Measurements from ENCODE around the gene WHRN. TPM values are rescaled to one million over a fixed set of nuclear protein-coding genes. Genes with fewer than 3 reads are reported as not detected.
A peak's percentile ranks its signal among the peaks of the same experiment; 100 is the strongest.

Gene WHRN
- total RNA-seq, 5 donors from 2014 or later (not counting 1 experiment from before 2014, with no cell fraction given) = 11.4 to 46.0 (median 13.0) TPM

DNA sequence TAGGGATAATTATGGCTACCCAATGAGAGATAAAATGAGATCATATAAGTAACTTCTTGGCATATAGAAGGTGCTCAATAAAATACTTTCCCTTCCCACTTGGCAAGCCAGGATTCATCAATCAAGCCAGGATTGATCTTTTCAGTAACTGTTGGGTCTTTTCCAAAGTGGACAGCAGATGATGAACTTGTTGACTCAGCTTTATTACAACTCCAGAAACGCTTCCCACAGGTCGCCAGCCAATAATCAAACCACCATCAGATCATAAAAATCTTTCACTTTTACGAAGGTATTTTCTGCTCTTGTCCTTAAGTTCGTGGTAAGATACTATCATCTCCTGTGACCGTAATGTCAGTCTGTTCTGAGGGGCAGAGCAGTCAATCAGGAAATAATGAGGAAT, 39.8 kb upstream of the WHRN start:
- H3K36me3 Mint-ChIP-seq = no peaks in the 10 kb centered on the region

DNA sequence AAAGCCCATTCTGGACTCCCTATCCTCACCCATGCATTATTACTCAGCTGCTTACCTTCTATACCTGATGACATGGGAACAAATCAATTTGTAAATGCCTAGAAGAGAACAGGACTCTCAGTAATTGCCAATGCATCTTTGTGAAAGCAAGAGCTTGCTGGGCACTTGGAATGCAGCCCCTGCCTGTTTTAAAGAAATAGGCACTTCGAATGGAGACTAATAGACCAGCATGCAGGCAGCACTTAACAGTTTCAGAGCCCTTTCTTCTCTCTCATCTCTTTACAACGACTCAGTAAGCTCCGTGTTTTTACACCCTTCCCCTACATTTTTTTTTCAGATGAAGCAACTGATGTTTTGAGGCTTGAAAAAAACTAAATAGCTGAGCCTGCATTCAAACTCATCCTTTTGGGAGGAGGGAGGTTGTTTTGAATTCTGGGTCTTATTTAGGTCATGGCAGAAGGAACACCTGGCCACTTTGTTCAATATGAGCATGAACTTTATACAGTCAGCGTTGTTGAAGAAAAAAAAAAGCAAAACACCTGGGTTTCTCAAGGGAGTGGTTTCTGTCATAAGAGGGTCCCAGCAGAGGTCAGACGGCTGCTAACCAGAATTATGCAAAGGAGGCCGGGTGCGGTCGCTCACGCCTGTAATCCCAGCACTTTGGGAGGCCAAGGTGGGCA, 34.6 kb upstream of the WHRN start:
- Mint-ChIP-seq H3K4me1 (peaks cover 4 to 6% (median 5%) of the 10 kb centered on the region in 3 donors), H3K9me3 (no peaks in the 10 kb centered on the region), H3K4me3 (no peak overlapping the region), H3K27me3 (no peaks in the 10 kb centered on the region), H3K27ac (no peak overlapping the region), H3K36me3 (no peaks in the 10 kb centered on the region)
- WGBS (ENCODE audit: insufficient coverage) = 56% methylated on average over 4 of the region's 9 CpGs
- DNase-seq (no peak), ATAC-seq (replicated peaks in 1 of 4) (no peak)
- Histone ChIP-seq H3K27ac (ENCODE audit: low read length) (no peak overlapping the region), H3K9me3 (no peaks in the 10 kb centered on the region), H3K36me3 (ENCODE audit: control insufficient read depth in 2 of 2, extremely low read depth in 1 of 2, insufficient read depth in 1 of 2, low read length in 1 of 2) (no peaks in the 10 kb centered on the region), H3K4me1 (ENCODE audit: control insufficient read depth in 1 of 2, extremely low read depth in 1 of 2, insufficient read depth in 2 of 2, low read length in 2 of 2) (no peaks in the 10 kb centered on the region), H3K27me3 (replicated peaks in 1 of 2; ENCODE audit: control insufficient read depth in 2 of 2, extremely low read depth in 1 of 2, insufficient read depth in 2 of 2, low read length in 1 of 2) (no peaks in the 10 kb centered on the region), H3K4me3 (ENCODE audit: control insufficient read depth in 1 of 2, extremely low read depth in 1 of 2, low read length in 1 of 2) (no peak overlapping the region)
- POLR2A ChIA-PET = interaction anchor here in 1 of 2 donors (0.6 kb wide), 2 partner anchors 53 to 1200 kb away, joined by 3 read pairs; partner anchors contain the start of gene WDR31
- CTCF ChIA-PET = interaction anchor here in 1 of 2 donors (0.6 kb wide), 1 partner anchor 249 kb away, joined by 3 read pairs; no protein-coding TSS in a partner anchor

More for the DNA sequence above, 39.8 kb upstream of the WHRN start:
- ATAC-seq (replicated peaks in 1 of 4) = no peak
- no peaks in the 10 kb centered on the region for H3K9me3 ChIP-seq
- peaks cover 8 to 16% of the 10 kb centered on the region in 2 donors for H3K27me3 Mint-ChIP-seq
- H3K27ac ChIP-seq (ENCODE audit: low read length) = no peak overlapping the region
- ChIA-PET CTCF (interaction anchor here in 1 of 2 donors (0.9 kb wide), 1 partner anchor 108 kb away, joined by 3 read pairs; no protein-coding TSS in a partner anchor), POLR2A (no interaction called here)
- no peaks in the 10 kb centered on the region for H3K36me3 ChIP-seq (ENCODE audit: control insufficient read depth in 2 of 2, extremely low read depth in 1 of 2, insufficient read depth in 1 of 2, low read length in 1 of 2)
- no peaks in the 10 kb centered on the region for H3K4me1 ChIP-seq (ENCODE audit: control insufficient read depth in 1 of 2, extremely low read depth in 1 of 2, insufficient read depth in 2 of 2, low read length in 2 of 2)
- 44% methylated on average over 2 of the region's 5 CpGs for WGBS (ENCODE audit: insufficient coverage)
- H3K4me3 Mint-ChIP-seq = no peak overlapping the region
- no peak overlapping the region for H3K4me3 ChIP-seq (ENCODE audit: control insufficient read depth in 1 of 2, extremely low read depth in 1 of 2, low read length in 1 of 2)
- H3K9me3 Mint-ChIP-seq = no peaks in the 10 kb centered on the region
- no peaks in the 10 kb centered on the region for H3K4me1 Mint-ChIP-seq
- H3K27ac Mint-ChIP-seq = no peak overlapping the region
- DNase-seq = no peak
- peaks cover 0 to 4% of the 10 kb centered on the region in 2 experiments for H3K27me3 ChIP-seq (replicated peaks in 1 of 2; ENCODE audit: control insufficient read depth in 2 of 2, extremely low read depth in 1 of 2, insufficient read depth in 2 of 2, low read length in 1 of 2)

DNA sequence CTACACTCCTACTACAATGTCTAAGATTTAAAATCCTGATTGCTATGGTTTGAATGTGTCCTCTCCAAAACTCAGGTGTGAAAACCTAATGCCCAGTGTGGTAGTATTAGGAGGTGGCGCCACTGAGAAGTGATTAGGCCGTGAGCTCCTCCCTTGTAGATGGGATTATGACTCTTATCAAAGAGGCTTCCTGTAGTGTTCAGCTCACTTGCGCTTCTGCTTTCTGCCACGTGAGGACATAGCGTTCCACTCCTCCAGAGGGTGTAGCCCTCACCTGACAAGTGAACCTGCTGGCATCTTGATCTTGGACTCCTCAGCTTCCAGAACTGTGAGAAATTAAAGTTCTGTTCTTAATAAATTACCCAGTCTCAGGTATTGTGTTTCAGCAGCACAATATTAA, 33.0 kb upstream of the WHRN start:
- H3K27ac Mint-ChIP-seq = no peak overlapping the region
- H3K4me1 Mint-ChIP-seq = peaks cover 4 to 6% (median 5%) of the 10 kb centered on the region in 3 donors
- DNase-seq (peak in 28 of 35 experiments; percentile 2 to 49 (median 13)), ATAC-seq (replicated peaks in 1 of 4) (peak; percentile 78 to 93 (median 85))
- H3K9me3 Mint-ChIP-seq = peaks cover 0 to under 1% (median 0%) of the 10 kb centered on the region in 3 donors
- WGBS (ENCODE audit: insufficient coverage) = no CpG with 5 or more reads among the region's 5 CpGs
- POLR2A ChIA-PET = interaction anchor here (0.5 kb wide), 2 partner anchors 1205 to 1766 kb away, joined by 3 read pairs; no protein-coding TSS in a partner anchor
- Histone ChIP-seq H3K4me1 (ENCODE audit: control insufficient read depth in 1 of 2, extremely low read depth in 1 of 2, insufficient read depth in 2 of 2, low read length in 2 of 2) (no peaks in the 10 kb centered on the region), H3K4me3 (ENCODE audit: control insufficient read depth in 1 of 2, extremely low read depth in 1 of 2, low read length in 1 of 2) (no peak overlapping the region), H3K36me3 (ENCODE audit: control insufficient read depth in 2 of 2, extremely low read depth in 1 of 2, insufficient read depth in 1 of 2, low read length in 1 of 2) (no peaks in the 10 kb centered on the region), H3K27ac (ENCODE audit: low read length) (no peak overlapping the region), H3K27me3 (replicated peaks in 1 of 2; ENCODE audit: control insufficient read depth in 2 of 2, extremely low read depth in 1 of 2, insufficient read depth in 2 of 2, low read length in 1 of 2) (peaks cover 0 to 2% of the 10 kb centered on the region in 2 experiments), H3K9me3 (no peaks in the 10 kb centered on the region)
- H3K4me3 Mint-ChIP-seq = no peak overlapping the region
- H3K27me3 Mint-ChIP-seq = no peaks in the 10 kb centered on the region
- CTCF ChIA-PET = interaction anchor here (0.5 to 1.2 kb wide), 9 partner anchors 18 to 133 kb away, joined by 3 to 15 read pairs (median 4); no protein-coding TSS in a partner anchor
- H3K36me3 Mint-ChIP-seq = no peaks in the 10 kb centered on the region

DNA sequence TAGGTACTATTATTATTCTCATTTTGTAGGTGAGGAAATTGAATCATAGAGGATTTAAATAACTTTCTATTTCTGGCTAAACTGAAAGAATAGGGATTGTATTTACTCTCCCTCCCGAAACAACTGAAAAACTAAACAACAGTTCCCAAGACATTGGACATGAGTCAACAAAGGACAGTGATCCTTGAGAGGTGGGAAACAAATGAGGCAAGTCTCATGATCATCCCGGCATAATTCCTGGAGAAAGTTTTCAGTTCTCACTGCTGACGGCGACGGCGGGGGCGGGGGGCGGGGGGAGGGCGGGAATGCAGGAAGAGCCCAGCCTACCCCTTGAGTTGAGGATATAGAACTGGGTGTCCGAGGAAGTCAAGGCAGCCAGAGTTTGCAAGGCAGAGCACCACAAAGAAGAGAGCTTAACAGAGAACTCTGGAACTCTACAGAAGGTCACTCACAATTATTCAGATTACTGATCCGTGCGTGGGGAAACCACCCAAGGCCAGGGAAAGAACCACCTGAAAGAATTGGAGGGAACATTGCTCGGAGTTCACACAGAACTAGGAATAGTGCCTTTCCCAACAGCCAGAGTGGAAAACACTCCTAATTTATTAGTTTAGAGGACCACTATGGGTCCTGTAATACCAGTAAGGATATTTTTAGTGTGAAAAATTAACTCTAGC, 27.4 kb upstream of the WHRN start:
- no peak overlapping the region for H3K4me3 ChIP-seq (ENCODE audit: control insufficient read depth in 1 of 2, extremely low read depth in 1 of 2, low read length in 1 of 2)
- H3K9me3 ChIP-seq = no peaks in the 10 kb centered on the region
- Mint-ChIP-seq H3K4me3 (no peak overlapping the region), H3K4me1 (peaks cover 0 to 2% (median 0%) of the 10 kb centered on the region in 3 donors), H3K27me3 (peaks cover 4% of the 10 kb centered on the region in 2 donors), H3K27ac (no peak overlapping the region), H3K36me3 (no peaks in the 10 kb centered on the region), H3K9me3 (peaks cover 0 to 4% (median 0%) of the 10 kb centered on the region in 3 donors)
- peaks cover 0 to 2% of the 10 kb centered on the region in 2 experiments for H3K27me3 ChIP-seq (replicated peaks in 1 of 2; ENCODE audit: control insufficient read depth in 2 of 2, extremely low read depth in 1 of 2, insufficient read depth in 2 of 2, low read length in 1 of 2)
- no peaks in the 10 kb centered on the region for H3K4me1 ChIP-seq (ENCODE audit: control insufficient read depth in 1 of 2, extremely low read depth in 1 of 2, insufficient read depth in 2 of 2, low read length in 2 of 2)
- DNase-seq (no peak), ATAC-seq (replicated peaks in 1 of 4) (no peak)
- no CpG with 5 or more reads among the region's 13 CpGs for WGBS (ENCODE audit: insufficient coverage)
- ChIA-PET CTCF (interaction anchor here (0.6 to 1.1 kb wide), 2 partner anchors 23 to 59 kb away, joined by 3 to 4 read pairs; no protein-coding TSS in a partner anchor), POLR2A (interaction anchor here in 1 of 2 donors (0.6 kb wide), 1 partner anchor 114 kb away, joined by 3 read pairs; no protein-coding TSS in a partner anchor)
- no peak overlapping the region for H3K27ac ChIP-seq (ENCODE audit: low read length)
- H3K36me3 ChIP-seq (ENCODE audit: control insufficient read depth in 2 of 2, extremely low read depth in 1 of 2, insufficient read depth in 1 of 2, low read length in 1 of 2) = no peaks in the 10 kb centered on the region

DNA sequence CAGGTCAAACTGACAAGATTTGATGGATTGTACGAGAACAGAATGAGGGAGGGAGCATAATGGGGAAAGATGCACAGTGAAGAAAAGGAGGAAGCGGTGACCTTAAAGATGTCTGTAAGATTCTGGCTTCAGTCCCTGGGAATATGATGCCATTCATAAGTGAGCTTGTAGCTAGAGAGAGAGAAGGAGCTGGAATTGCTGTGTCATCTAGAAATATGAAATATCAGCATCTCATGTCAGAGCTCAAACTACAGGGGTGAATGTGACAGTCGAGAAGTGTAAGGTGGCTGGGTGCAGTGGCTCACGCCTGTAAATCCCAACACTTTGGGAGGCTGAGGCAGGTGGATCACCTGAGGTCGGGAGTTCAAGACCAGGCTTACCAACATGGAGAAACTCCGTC, 24.0 kb upstream of the WHRN start:
- peaks cover 2 to 9% of the 10 kb centered on the region in 2 experiments for H3K27me3 ChIP-seq (replicated peaks in 1 of 2; ENCODE audit: control insufficient read depth in 2 of 2, extremely low read depth in 1 of 2, insufficient read depth in 2 of 2, low read length in 1 of 2)
- ChIA-PET POLR2A (no interaction called here), CTCF (no interaction called here)
- H3K36me3 Mint-ChIP-seq = no peaks in the 10 kb centered on the region
- peaks cover 0 to 4% (median 0%) of the 10 kb centered on the region in 3 donors for H3K9me3 Mint-ChIP-seq
- peaks cover 13 to 18% of the 10 kb centered on the region in 2 donors for H3K27me3 Mint-ChIP-seq
- no peaks in the 10 kb centered on the region for H3K4me1 ChIP-seq (ENCODE audit: control insufficient read depth in 1 of 2, extremely low read depth in 1 of 2, insufficient read depth in 2 of 2, low read length in 2 of 2)
- H3K4me3 Mint-ChIP-seq = no peak overlapping the region
- no peaks in the 10 kb centered on the region for H3K9me3 ChIP-seq
- no peaks in the 10 kb centered on the region for H3K4me1 Mint-ChIP-seq
- WGBS (ENCODE audit: insufficient coverage) = 91% methylated on average over 5 of the region's 6 CpGs
- H3K27ac Mint-ChIP-seq = no peak overlapping the region
- H3K4me3 ChIP-seq (ENCODE audit: control insufficient read depth in 1 of 2, extremely low read depth in 1 of 2, low read length in 1 of 2) = no peak overlapping the region
- no peaks in the 10 kb centered on the region for H3K36me3 ChIP-seq (ENCODE audit: control insufficient read depth in 2 of 2, extremely low read depth in 1 of 2, insufficient read depth in 1 of 2, low read length in 1 of 2)
- no peak for ATAC-seq (replicated peaks in 1 of 4)
- no peak for DNase-seq
- no peak overlapping the region for H3K27ac ChIP-seq (ENCODE audit: low read length)

DNA sequence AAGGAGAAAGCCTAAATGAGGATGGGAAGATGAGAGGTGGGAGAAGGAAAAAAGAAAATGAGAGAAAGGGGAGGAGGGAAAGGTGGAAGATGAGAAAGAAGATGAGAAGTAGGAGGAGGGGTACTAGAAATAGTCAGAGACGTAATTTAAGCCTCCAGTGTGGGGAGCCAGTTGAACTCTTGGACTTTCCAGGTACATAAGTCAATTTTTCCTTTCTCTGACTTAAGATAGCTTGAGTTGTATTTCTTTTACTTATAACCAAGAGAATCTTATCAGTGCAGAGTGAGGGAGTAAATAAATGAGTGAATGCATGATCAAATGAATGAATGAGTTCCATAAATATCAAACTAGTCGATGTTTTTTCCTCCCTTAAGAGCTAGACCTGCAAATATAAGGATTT, 21.5 kb upstream of the WHRN start:
- H3K27ac Mint-ChIP-seq = no peak overlapping the region
- ATAC-seq (replicated peaks in 1 of 4) (no peak), DNase-seq (no peak)
- H3K4me3 Mint-ChIP-seq = no peak overlapping the region
- Histone ChIP-seq H3K27me3 (replicated peaks in 1 of 2; ENCODE audit: control insufficient read depth in 2 of 2, extremely low read depth in 1 of 2, insufficient read depth in 2 of 2, low read length in 1 of 2) (peaks cover 0 to 12% of the 10 kb centered on the region in 2 experiments), H3K36me3 (ENCODE audit: control insufficient read depth in 2 of 2, extremely low read depth in 1 of 2, insufficient read depth in 1 of 2, low read length in 1 of 2) (no peaks in the 10 kb centered on the region), H3K27ac (ENCODE audit: low read length) (no peak overlapping the region), H3K4me3 (ENCODE audit: control insufficient read depth in 1 of 2, extremely low read depth in 1 of 2, low read length in 1 of 2) (no peak overlapping the region), H3K9me3 (no peaks in the 10 kb centered on the region), H3K4me1 (ENCODE audit: control insufficient read depth in 1 of 2, extremely low read depth in 1 of 2, insufficient read depth in 2 of 2, low read length in 2 of 2) (no peaks in the 10 kb centered on the region)
- no peaks in the 10 kb centered on the region for H3K9me3 Mint-ChIP-seq
- no peaks in the 10 kb centered on the region for H3K36me3 Mint-ChIP-seq
- CTCF ChIA-PET = no interaction called here
- WGBS (ENCODE audit: insufficient coverage) = no CpG with 5 or more reads among the region's 2 CpGs
- H3K27me3 Mint-ChIP-seq = peaks cover 18 to 25% of the 10 kb centered on the region in 2 donors
- POLR2A ChIA-PET = no interaction called here
- H3K4me1 Mint-ChIP-seq = no peaks in the 10 kb centered on the region

All from T-cell (primary cell).